Stimulated activated CD4-positive, alpha-beta T cell treated with anti-CD3 and anti-CD28 coated beads, Interleukin-1b, Interleukin-23, amount 100 ng/mL, for 24 hours (primary cell): Measurements from ENCODE around the gene LKAAEAR1.
"Not testable (repeated sequence)": the region's sequence is repeated elsewhere in the genome, so short reads cannot be mapped to it uniquely, and the experiment has no call there.

Experiments used
- DNase-seq, 4 experiments: peaks; one replicate each; pipeline ENCODE4 v3.0.0-alpha.2; 2020; ENCODE audit warnings: low read depth in 4 of 4, low spot score in 1 of 4

The LKAAEAR1 gene

GRCh38 chr20:64083804-64084684, at the start of gene LKAAEAR1:
Gene LKAAEAR1, minus strand, starts transcription at chr20:64084398. Its CDS starts 179 bp downstream, at chr20:64084219.
- no peak for DNase-seq

GRCh38 chr20:64131406-64131805, 47.2 kb upstream of the LKAAEAR1 start:
- no peak for DNase-seq

GRCh38 chr20:64130876-64131275, 46.7 kb upstream of the LKAAEAR1 start:
- DNase-seq = no peak

GRCh38 chr20:64130271-64130670, 46.1 kb upstream of the LKAAEAR1 start:
- no peak for DNase-seq

- DNase-seq = no peak
These were observed 45.1 kb upstream of the LKAAEAR1 start for GRCh38 chr20:64129146-64129782.

- DNase-seq = not testable (repeated sequence)
These were observed 39.3 kb upstream of the LKAAEAR1 start for GRCh38 chr20:64123517-64123916.

GRCh38 chr20:64122927-64123326, 38.7 kb upstream of the LKAAEAR1 start:
- not testable (repeated sequence) for DNase-seq

- no peak for DNase-seq
These were observed 37.4 kb upstream of the LKAAEAR1 start for GRCh38 chr20:64121586-64121985.

GRCh38 chr20:64119681-64120341, 35.6 kb upstream of the LKAAEAR1 start:
- no peak for DNase-seq

GRCh38 chr20:64119301-64119680, 35.1 kb upstream of the LKAAEAR1 start:
- no peak for DNase-seq

GRCh38 chr20:64117432-64117777, 33.2 kb upstream of the LKAAEAR1 start:
- not testable (repeated sequence) for DNase-seq

GRCh38 chr20:64116541-64117431, 32.6 kb upstream of the LKAAEAR1 start:
- no peak for DNase-seq

GRCh38 chr20:64116016-64116415, 31.8 kb upstream of the LKAAEAR1 start:
- DNase-seq = no peak

- DNase-seq = no peak
These were observed 31.1 kb upstream of the LKAAEAR1 start for GRCh38 chr20:64115171-64115911.

GRCh38 chr20:64114356-64114971, 30.3 kb upstream of the LKAAEAR1 start:
- DNase-seq = no peak

- no peak for DNase-seq
These were observed 29.7 kb upstream of the LKAAEAR1 start for GRCh38 chr20:64113796-64114355.

GRCh38 chr20:64113444-64113775, 29.2 kb upstream of the LKAAEAR1 start:
- DNase-seq = no peak

- no peak for DNase-seq
These were observed 28.7 kb upstream of the LKAAEAR1 start for GRCh38 chr20:64112691-64113443.
